ENCODE measurements around the gene FCAMR. TPM values are rescaled to one million over a fixed set of nuclear protein-coding genes. Genes with fewer than 3 reads are reported as not detected.

The FCAMR gene
- polyA plus RNA-seq, 1 donor (not counting 4 experiments of a cell fraction or from before 2014, with no cell fraction given), result not detected

GRCh38 chr1:206985162-206985749 is 15.0 kb upstream of the FCAMR start:
- dilution Hi-C loops (cut with MboI; ENCODE audit: extremely low pct_ligation_motif_present, low sequenced_read_pairs), result loop anchor here (10.0 to 25.0 kb wide), 2 partner anchors 60 to 223 kb away; partner anchors contain the start of genes FCMR, IL10 and IL19
- Histone ChIP-seq H3K79me2 (ENCODE audit: control insufficient read depth, insufficient read depth, low read length) (no peaks in the 10 kb centered on the region), H3K9me3 (ENCODE audit: control insufficient read depth, low read depth, low read length) (no peaks in the 10 kb centered on the region), H3K36me3 (ENCODE audit: control insufficient read depth in 2 of 2, extremely low read depth in 1 of 2, insufficient read depth in 2 of 2, low read length in 2 of 2) (no peaks in the 10 kb centered on the region), H3K4me1 (ENCODE audit: control insufficient read depth, extremely low read depth, insufficient read depth, low read length) (no peaks in the 10 kb centered on the region), H3K9me1 (ENCODE audit: control insufficient read depth, extremely low read depth, insufficient read depth, low read length) (no peaks in the 10 kb centered on the region), H3K9ac (ENCODE audit: control insufficient read depth, extremely low read depth, insufficient read depth, low read length) (no peak overlapping the region), H2AFZ (ENCODE audit: control insufficient read depth, low read length) (no peak overlapping the region), H3K27ac (ENCODE audit: control insufficient read depth, insufficient read depth, low read length) (no peak overlapping the region), H3K4me3 (ENCODE audit: control insufficient read depth in 2 of 3, extremely low read depth in 1 of 3, insufficient read depth in 2 of 3, low read depth in 1 of 3, low read length in 3 of 3) (no peak overlapping the region), H3K27me3 (ENCODE audit: control insufficient read depth, extremely low read depth, insufficient read depth, low read length) (no peaks in the 10 kb centered on the region), H4K20me1 (ENCODE audit: control insufficient read depth, extremely low read depth, insufficient read depth, low read length) (no peaks in the 10 kb centered on the region), H3K4me2 (ENCODE audit: control insufficient read depth, extremely low read depth, insufficient read depth, low read depth, low read length) (no peak overlapping the region)
- TF ChIP-seq CTCF (optimal IDR thresholded peaks at IDR 0.05 in 1 of 3, IDR thresholded peaks at IDR 0.05 in 1 of 3, conservative IDR thresholded peaks at IDR 0.05 in 1 of 3; ENCODE audit: extremely low read depth in 1 of 3, insufficient read depth in 2 of 3, low read length in 3 of 3) (no peak), EZH2 (IDR thresholded peaks at IDR 0.05; ENCODE audit: low read length) (no peak)
- DNase-seq (ENCODE audit: low read depth, low spot score) (no peak), FAIRE-seq (no peak)

GRCh38 chr1:206982216-206982615 is 12.0 kb upstream of the FCAMR start:
- TF ChIP-seq EZH2 (IDR thresholded peaks at IDR 0.05; ENCODE audit: low read length) (no peak), CTCF (optimal IDR thresholded peaks at IDR 0.05 in 1 of 3, IDR thresholded peaks at IDR 0.05 in 1 of 3, conservative IDR thresholded peaks at IDR 0.05 in 1 of 3; ENCODE audit: extremely low read depth in 1 of 3, insufficient read depth in 2 of 3, low read length in 3 of 3) (peak; percentile 66 to 82 (median 81))
- no peaks in the 10 kb centered on the region for H3K4me1 ChIP-seq (ENCODE audit: control insufficient read depth, extremely low read depth, insufficient read depth, low read length)
- H3K9me1 ChIP-seq (ENCODE audit: control insufficient read depth, extremely low read depth, insufficient read depth, low read length), result no peaks in the 10 kb centered on the region
- no peaks in the 10 kb centered on the region for H3K9me3 ChIP-seq (ENCODE audit: control insufficient read depth, low read depth, low read length)
- H3K4me3 ChIP-seq (ENCODE audit: control insufficient read depth in 2 of 3, extremely low read depth in 1 of 3, insufficient read depth in 2 of 3, low read depth in 1 of 3, low read length in 3 of 3), result no peak overlapping the region
- H3K27me3 ChIP-seq (ENCODE audit: control insufficient read depth, extremely low read depth, insufficient read depth, low read length), result no peaks in the 10 kb centered on the region
- H2AFZ ChIP-seq (ENCODE audit: control insufficient read depth, low read length), result no peak overlapping the region
- H3K9ac ChIP-seq (ENCODE audit: control insufficient read depth, extremely low read depth, insufficient read depth, low read length), result no peak overlapping the region
- DNase-seq (ENCODE audit: low read depth, low spot score) (no peak), FAIRE-seq (no peak)
- no peaks in the 10 kb centered on the region for H4K20me1 ChIP-seq (ENCODE audit: control insufficient read depth, extremely low read depth, insufficient read depth, low read length)
- dilution Hi-C loops (cut with MboI; ENCODE audit: extremely low pct_ligation_motif_present, low sequenced_read_pairs), result loop anchor here (10.0 to 25.0 kb wide), 2 partner anchors 57 to 220 kb away; partner anchors contain the start of genes FCMR, IL10 and IL19
- H3K36me3 ChIP-seq (ENCODE audit: control insufficient read depth in 2 of 2, extremely low read depth in 1 of 2, insufficient read depth in 2 of 2, low read length in 2 of 2), result no peaks in the 10 kb centered on the region
- no peak overlapping the region for H3K27ac ChIP-seq (ENCODE audit: control insufficient read depth, insufficient read depth, low read length)
- no peak overlapping the region for H3K4me2 ChIP-seq (ENCODE audit: control insufficient read depth, extremely low read depth, insufficient read depth, low read depth, low read length)
- no peaks in the 10 kb centered on the region for H3K79me2 ChIP-seq (ENCODE audit: control insufficient read depth, insufficient read depth, low read length)

Measured in keratinocyte (primary cell).